ENCODE results near the gene LRFN5. TPM values are rescaled to one million over a fixed set of nuclear protein-coding genes. Genes with fewer than 3 reads are reported as not detected.
"Not testable (repeated sequence)": the region's sequence is repeated elsewhere in the genome, so short reads cannot be mapped to it uniquely, and the experiment has no call there.

LRFN5 gene
- total RNA-seq, 4 donors from 2014 or later = 0.26 to 45.1 (median 4.6) TPM

GRCh38 chr14:41586237-41586636 lies 20.4 kb upstream of the LRFN5 start:
- Histone ChIP-seq H3K27ac (no peak overlapping the region), H3K4me3 (no peak overlapping the region), H3K4me1 (no peaks in the 10 kb centered on the region), H3K27me3 (no peaks in the 10 kb centered on the region), H3K9me3 (no peaks in the 10 kb centered on the region), H3K36me3 (no peaks in the 10 kb centered on the region)
- no peak for TF ChIP-seq POLR2A (IDR thresholded peaks at IDR 0.05)
- TF ChIP-seq CTCF (IDR thresholded peaks at IDR 0.05) = no peak
- intact Hi-C loops (cut with DNase I; ENCODE audit: low total_unique reads) = no loop called here
- DNase-seq = no peak

GRCh38 chr14:41597647-41598046 lies 9.0 kb upstream of the LRFN5 start:
- TF ChIP-seq CTCF (IDR thresholded peaks at IDR 0.05) (no peak), POLR2A (IDR thresholded peaks at IDR 0.05) (no peak)
- H3K9me3 ChIP-seq = no peaks in the 10 kb centered on the region
- no peak overlapping the region for H3K27ac ChIP-seq
- no peaks in the 10 kb centered on the region for H3K36me3 ChIP-seq
- no peak overlapping the region for H3K4me3 ChIP-seq
- intact Hi-C loops (cut with DNase I; ENCODE audit: low total_unique reads) = no loop called here
- H3K4me1 ChIP-seq = no peaks in the 10 kb centered on the region
- no peaks in the 10 kb centered on the region for H3K27me3 ChIP-seq
- DNase-seq = no peak

GRCh38 chr14:41599805-41600385 lies 6.8 kb upstream of the LRFN5 start:
- H3K27me3 ChIP-seq; H3K9me3 ChIP-seq; H3K4me1 ChIP-seq; H3K27ac ChIP-seq; DNase-seq; H3K36me3 ChIP-seq; intact Hi-C loops (cut with DNase I; ENCODE audit: low total_unique reads); H3K4me3 ChIP-seq: not testable (repeated sequence)

- Histone ChIP-seq H3K4me1 (peaks cover 0 to 6% of the 10 kb centered on the region in 2 donors), H3K4me3 (peak overlapping the region; percentile 42 to 48), H3K27ac (peak overlapping the region; percentile 64 to 67), H3K27me3 (peaks cover 0 to 11% of the 10 kb centered on the region in 2 donors), H3K36me3 (no peaks in the 10 kb centered on the region), H3K9me3 (no peaks in the 10 kb centered on the region)
- intact Hi-C loops (cut with DNase I; ENCODE audit: low total_unique reads) = no loop called here
- peak; percentile 21 to 63 for DNase-seq
- TF ChIP-seq POLR2A (IDR thresholded peaks at IDR 0.05) = no peak
- TF ChIP-seq CTCF (IDR thresholded peaks at IDR 0.05) = no peak
These were observed 1.8 kb upstream of the LRFN5 start for GRCh38 chr14:41604721-41605531.

GRCh38 chr14:41605550-41606281 lies 960 bp upstream of the LRFN5 start:
- TF ChIP-seq POLR2A (IDR thresholded peaks at IDR 0.05) = no peak
- no peak for TF ChIP-seq CTCF (IDR thresholded peaks at IDR 0.05)
- Histone ChIP-seq H3K27me3 (peaks cover 0 to 11% of the 10 kb centered on the region in 2 donors), H3K4me3 (peak overlapping the region; percentile 42 to 48), H3K9me3 (no peaks in the 10 kb centered on the region), H3K36me3 (no peaks in the 10 kb centered on the region), H3K4me1 (peaks cover 0 to 6% of the 10 kb centered on the region in 2 donors), H3K27ac (peak overlapping the region; percentile 64 to 67)
- DNase-seq = peak; percentile 16 to 27
- intact Hi-C loops (cut with DNase I; ENCODE audit: low total_unique reads) = no loop called here
